MG63 (cell line): Measurements from ENCODE around the gene PPBP. TPM values are rescaled to one million over a fixed set of nuclear protein-coding genes. Genes with fewer than 3 reads are reported as not detected.
A peak's percentile ranks its signal among the peaks of the same experiment; 100 is the strongest.
"Not testable (repeated sequence)": the region's sequence is repeated elsewhere in the genome, so short reads cannot be mapped to it uniquely, and the experiment has no call there.

Experiments used
- DNase-seq: peaks from one replicate; pipeline ENCODE4 v3.0.0-alpha.2; 2020
- H3K27me3 ChIP-seq: fragments of 250-450 bp; sonication (Bioruptor Pico); 2 replicates; pipeline ENCODE4 v1.5.1; 2020; ENCODE audit warnings: mild to moderate bottlenecking, moderate library complexity
- H3K36me3 ChIP-seq: fragments of 250-450 bp; sonication (Bioruptor Pico); 2 replicates; pipeline ENCODE4 v1.5.1; 2020; ENCODE audit warnings: mild to moderate bottlenecking, moderate library complexity
- H3K4me3 ChIP-seq: fragments of 250-450 bp; sonication (Bioruptor Pico); 2 replicates; pipeline ENCODE4 v1.5.1; 2020; ENCODE audit warnings: mild to moderate bottlenecking, moderate library complexity
- H3K9me3 ChIP-seq: fragments of 250-450 bp; sonication (Bioruptor Pico); 2 replicates; pipeline ENCODE4 v1.5.1; 2020; ENCODE audit warnings: mild to moderate bottlenecking, moderate library complexity
- total RNA-seq: library from RNA; depleted of rRNA; stranded (reverse); fragments of >200 nt; shearing (Covaris generic); gene quantifications from 2 replicates; pipeline ENCODE4 v1.2.3, GENCODE V29; 2014; ENCODE audit warnings: low replicate concordance

PPBP gene
- total RNA-seq, 1 experiment from 2014 or later: not detected

- Histone ChIP-seq H3K4me3 (no peak overlapping the region), H3K36me3 (no peaks in the 10 kb centered on the region), H3K9me3 (peaks cover 8% of the 10 kb centered on the region; the same call in 1 of the 2 replicates), H3K27me3 (no peaks in the 10 kb centered on the region)
- no peak for DNase-seq
Measured at GRCh38 chr4:73970945-73971344, 17.0 kb downstream of the PPBP start.

GRCh38 chr4:73970011-73970410 lies 18.0 kb downstream of the PPBP start:
- no peak for DNase-seq
- Histone ChIP-seq H3K27me3 (no peaks in the 10 kb centered on the region), H3K9me3 (peaks cover 8% of the 10 kb centered on the region; the same call in 1 of the 2 replicates), H3K4me3 (no peak overlapping the region), H3K36me3 (no peaks in the 10 kb centered on the region)

DNA sequence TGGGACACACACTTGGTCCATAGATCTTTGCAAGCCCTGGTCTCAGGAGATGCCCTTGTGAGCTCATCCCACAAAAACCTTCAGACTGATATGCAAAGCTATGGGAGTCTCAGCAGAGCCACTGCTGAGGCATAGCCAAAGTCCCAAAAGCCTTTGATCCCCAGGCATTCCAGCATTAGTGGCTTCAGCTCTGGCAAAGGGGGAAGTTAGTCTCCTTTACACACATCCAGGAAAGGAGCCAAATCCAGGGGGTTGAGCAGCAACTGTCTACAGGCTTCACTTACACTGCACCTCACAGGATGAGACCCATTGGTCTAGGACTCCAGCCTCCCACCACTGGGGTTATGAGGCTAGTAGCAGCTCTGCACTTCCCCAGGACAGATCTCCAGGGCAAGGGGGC lies 20.1 kb downstream of the PPBP start:
- no peaks in the 10 kb centered on the region for H3K27me3 ChIP-seq
- H3K9me3 ChIP-seq: peaks cover 8% of the 10 kb centered on the region; the same call in 1 of the 2 replicates
- no peak for DNase-seq
- no peaks in the 10 kb centered on the region for H3K36me3 ChIP-seq
- H3K4me3 ChIP-seq: no peak overlapping the region

DNA sequence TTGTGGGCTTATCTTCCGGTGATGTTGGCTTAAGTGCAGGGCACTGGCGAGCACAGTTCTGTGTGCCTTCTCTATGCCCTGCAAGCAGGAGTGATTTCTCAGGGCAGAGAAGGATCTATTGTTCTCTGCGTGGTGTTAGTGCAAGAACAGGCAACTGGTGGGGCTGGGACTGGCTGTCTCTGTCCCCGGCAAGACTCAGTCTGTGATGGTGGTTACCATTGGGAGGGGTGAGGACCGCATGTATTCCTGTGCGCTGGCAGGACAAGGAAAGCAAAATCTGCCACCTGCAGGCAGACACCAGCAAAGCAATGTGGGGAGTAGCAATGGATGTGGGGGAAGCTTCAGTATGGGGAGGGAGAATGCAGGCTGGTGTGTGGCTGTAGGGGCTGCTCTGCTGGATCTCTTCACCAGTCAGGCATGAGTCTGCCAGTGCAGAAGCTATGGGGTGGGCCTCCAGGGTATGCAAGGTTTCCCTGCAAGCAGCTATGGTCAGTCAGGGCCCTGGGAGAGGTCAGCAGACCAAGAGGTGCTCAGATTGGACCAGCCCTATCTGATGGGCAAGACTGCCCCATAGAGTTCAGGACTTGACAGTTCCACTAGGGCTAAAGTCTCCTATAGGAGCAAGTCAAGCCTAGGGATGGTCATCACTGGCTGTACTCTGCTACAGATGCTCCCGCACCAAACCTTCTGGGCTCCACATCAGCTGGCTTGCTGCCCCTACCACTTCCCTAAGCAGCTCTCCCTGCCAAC lies 23.0 kb downstream of the PPBP start:
- Histone ChIP-seq H3K4me3 (no peak overlapping the region), H3K36me3 (no peaks in the 10 kb centered on the region), H3K9me3 (0 out of 2 replicates have a peak, but pooled peaks cover 2% of the 10 kb centered on the region), H3K27me3 (no peaks in the 10 kb centered on the region)
- DNase-seq: no peak

GRCh38 chr4:73962724-73963123 lies 25.3 kb downstream of the PPBP start:
- no peak for DNase-seq
- H3K36me3 ChIP-seq: no peaks in the 10 kb centered on the region
- 0 out of 2 replicates have a peak, but pooled peaks cover 2% of the 10 kb centered on the region for H3K9me3 ChIP-seq
- no peak overlapping the region for H3K4me3 ChIP-seq
- H3K27me3 ChIP-seq: no peaks in the 10 kb centered on the region

DNA sequence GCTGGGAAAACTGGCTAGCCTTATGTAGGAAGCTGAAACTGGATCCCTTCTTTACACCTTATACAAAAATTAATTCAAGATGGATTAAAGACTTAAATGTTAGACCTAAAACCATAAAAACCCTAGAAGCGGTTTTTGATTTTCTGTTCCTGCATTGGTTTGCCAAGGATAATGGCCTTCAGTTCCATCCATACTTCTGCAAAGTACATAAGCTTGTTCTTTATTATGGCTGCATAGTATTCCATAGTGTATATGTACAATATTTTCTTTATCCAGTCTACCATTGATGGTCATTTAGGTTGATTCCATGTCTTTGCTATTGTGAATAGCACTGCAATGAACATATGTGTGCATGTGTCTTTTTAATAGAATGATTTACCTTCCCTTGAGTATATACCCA lies 28.9 kb downstream of the PPBP start:
- not testable (repeated sequence) for DNase-seq, H3K27me3 ChIP-seq, H3K4me3 ChIP-seq, H3K9me3 ChIP-seq, H3K36me3 ChIP-seq

DNA sequence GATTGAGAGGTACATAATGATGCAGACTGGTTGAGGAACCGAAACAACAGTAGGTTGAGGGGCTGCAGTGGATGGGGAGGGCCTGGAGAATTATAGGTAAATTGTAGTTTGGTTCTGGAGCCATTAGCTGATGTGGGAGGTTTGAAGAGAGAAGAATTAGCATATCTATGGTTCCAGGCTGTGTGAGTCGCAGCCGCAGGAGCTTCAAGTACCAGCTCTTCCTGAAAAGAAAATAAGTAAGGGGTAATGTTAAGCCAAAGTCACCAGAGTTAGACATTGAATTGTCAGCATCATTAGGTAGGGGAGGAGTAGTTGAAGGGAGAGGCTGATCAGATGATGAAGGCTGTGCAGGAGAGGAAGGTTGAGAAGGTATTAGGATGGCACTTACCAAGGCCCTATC lies 35.6 kb downstream of the PPBP start:
- Histone ChIP-seq H3K27me3 (no peaks in the 10 kb centered on the region), H3K4me3 (no peak overlapping the region), H3K9me3 (no peaks in the 10 kb centered on the region), H3K36me3 (no peaks in the 10 kb centered on the region)
- no peak for DNase-seq

- not testable (repeated sequence) for H3K9me3 ChIP-seq, H3K27me3 ChIP-seq, DNase-seq, H3K36me3 ChIP-seq, H3K4me3 ChIP-seq
Measured at GRCh38 chr4:73950376-73950920, 37.5 kb downstream of the PPBP start.

- Histone ChIP-seq H3K36me3 (no peaks in the 10 kb centered on the region), H3K27me3 (no peaks in the 10 kb centered on the region), H3K4me3 (no peak overlapping the region), H3K9me3 (no peaks in the 10 kb centered on the region)
- DNase-seq: no peak
Measured at GRCh38 chr4:73948990-73949706, 38.8 kb downstream of the PPBP start.

- no peaks in the 10 kb centered on the region for H3K9me3 ChIP-seq
Measured at GRCh38 chr4:73948291-73948690, 39.7 kb downstream of the PPBP start.

DNA sequence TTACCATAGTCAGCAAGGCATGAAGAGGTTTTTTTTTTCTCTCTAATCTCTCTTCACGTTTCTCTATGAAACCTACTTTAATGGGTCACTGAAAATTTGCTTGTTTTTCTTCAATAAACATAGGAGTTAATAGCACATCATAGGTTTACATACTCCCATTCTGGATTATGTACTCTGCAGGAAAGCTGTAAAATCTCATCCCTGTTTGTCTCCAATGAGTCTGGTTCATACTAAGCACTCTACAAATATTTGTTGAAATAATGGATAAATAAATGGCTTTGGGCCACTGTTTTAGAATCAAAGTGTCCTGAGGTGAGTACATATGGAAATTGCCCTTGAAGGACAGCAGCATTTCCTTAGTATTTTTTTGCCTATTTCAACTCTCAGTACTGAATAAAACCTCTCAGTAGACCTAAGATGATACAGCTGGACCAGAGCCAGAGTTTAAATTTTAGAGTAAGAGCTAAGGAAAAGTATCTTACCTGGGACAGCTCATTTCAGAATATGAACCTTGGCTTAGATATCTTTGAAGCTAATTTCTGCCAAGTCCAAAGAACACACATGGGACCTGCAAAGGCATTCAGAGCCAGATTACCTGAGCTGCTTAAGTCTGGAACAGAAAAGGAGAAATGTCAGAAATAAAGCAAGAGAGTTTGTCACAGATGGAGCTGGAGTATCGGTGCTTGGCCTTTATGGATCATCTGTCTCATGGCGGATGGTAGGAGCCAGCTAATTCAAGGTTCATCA lies 40.6 kb downstream of the PPBP start:
- Histone ChIP-seq H3K27me3 (no peaks in the 10 kb centered on the region), H3K4me3 (no peak overlapping the region), H3K36me3 (no peaks in the 10 kb centered on the region), H3K9me3 (no peaks in the 10 kb centered on the region)
- DNase-seq: no peak

More at GRCh38 chr4:73948291-73948690, 39.7 kb downstream of the PPBP start:
- DNase-seq: no peak
- H3K4me3 ChIP-seq: no peak overlapping the region
- no peaks in the 10 kb centered on the region for H3K36me3 ChIP-seq
- H3K27me3 ChIP-seq: no peaks in the 10 kb centered on the region

DNA sequence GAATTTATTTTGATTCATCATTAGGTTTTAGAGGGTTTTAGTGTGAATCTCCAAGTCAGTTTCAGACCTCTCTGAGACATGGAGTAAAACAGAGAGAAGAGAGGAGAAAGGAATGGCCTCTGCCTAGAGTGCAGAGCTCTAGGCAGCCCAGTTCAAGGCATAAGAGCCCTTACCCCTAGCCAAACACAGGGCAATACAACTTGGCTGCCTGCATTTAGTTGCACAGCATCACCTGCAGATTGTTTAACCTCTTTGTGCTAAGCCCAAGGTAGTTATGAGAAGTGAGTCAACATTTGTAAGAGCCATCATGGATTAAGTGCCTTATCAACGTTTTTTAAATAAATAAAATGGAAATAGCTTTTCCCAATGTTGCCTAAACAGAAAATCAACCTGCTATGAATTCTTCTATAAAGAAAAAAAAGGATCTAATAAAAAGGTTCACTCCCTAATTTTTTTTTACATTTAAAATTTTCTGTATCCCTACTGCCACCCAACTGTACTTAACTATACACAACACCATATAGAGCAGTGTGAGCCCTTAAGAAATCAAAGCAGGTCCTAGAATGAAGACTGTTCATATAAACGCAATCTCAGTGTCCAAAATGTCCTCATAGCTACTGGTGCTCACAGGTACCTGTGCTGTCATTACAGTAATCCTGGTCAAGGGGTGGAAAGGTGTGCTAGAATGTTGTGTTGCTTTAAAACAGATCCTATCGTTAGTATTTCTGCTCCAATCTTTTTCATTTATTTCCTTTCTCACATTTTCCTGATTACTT lies 42.1 kb downstream of the PPBP start:
- H3K4me3 ChIP-seq: no peak overlapping the region
- no peaks in the 10 kb centered on the region for H3K36me3 ChIP-seq
- H3K9me3 ChIP-seq: no peaks in the 10 kb centered on the region
- no peak for DNase-seq
- no peaks in the 10 kb centered on the region for H3K27me3 ChIP-seq

DNA sequence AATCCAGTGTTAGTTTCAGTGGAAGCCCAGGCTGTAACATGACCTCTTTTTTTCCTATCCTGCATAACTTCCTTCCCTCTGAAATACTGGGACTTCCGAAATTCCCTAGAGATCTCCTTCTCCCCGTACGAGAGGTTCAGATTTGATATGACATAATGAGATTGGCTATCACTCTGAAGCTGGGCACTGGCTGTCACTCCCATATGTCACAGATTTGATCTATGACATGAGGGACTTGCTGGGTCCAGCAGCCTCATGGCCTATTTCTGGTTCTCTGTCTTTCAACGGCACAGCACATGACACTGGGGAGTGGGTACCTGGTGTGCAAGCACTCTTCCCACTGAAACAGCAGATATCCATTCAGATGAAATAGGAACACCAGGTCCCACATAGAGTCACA lies 42.9 kb downstream of the PPBP start:
- H3K36me3 ChIP-seq: no peaks in the 10 kb centered on the region
- H3K9me3 ChIP-seq: no peaks in the 10 kb centered on the region
- DNase-seq: no peak
- no peaks in the 10 kb centered on the region for H3K27me3 ChIP-seq
- no peak overlapping the region for H3K4me3 ChIP-seq

- peak; percentile 28 for DNase-seq
- Histone ChIP-seq H3K36me3 (no peaks in the 10 kb centered on the region), H3K27me3 (no peaks in the 10 kb centered on the region), H3K9me3 (no peaks in the 10 kb centered on the region), H3K4me3 (peak overlapping the region; percentile 28)
Measured at GRCh38 chr4:73944061-73944875, 43.7 kb downstream of the PPBP start.

DNA sequence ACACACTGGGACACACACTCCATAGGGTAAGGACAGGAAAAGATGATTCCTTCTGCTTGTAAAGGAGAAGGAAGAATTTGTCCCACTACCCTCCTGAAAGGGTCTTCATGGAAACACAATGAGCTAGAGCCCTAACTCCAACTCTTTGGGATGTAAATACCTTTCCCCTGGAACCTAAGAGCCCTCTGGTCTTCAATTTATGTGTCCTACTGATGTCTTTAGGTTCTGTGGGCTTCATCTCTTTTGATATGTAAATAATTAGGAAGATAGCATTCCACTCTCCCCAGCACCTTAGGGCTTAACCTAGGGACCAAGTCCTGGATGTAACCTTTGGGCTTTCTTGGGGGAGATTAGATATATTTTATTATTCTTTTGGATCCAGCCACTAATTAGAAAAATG lies 44.4 kb downstream of the PPBP start:
- Histone ChIP-seq H3K4me3 (no peak overlapping the region), H3K36me3 (no peaks in the 10 kb centered on the region), H3K27me3 (no peaks in the 10 kb centered on the region)

GRCh38 chr4:73936969-73937368 lies 51.0 kb downstream of the PPBP start:
- Histone ChIP-seq H3K36me3 (no peaks in the 10 kb centered on the region), H3K9me3 (no peaks in the 10 kb centered on the region), H3K4me3 (no peak overlapping the region), H3K27me3 (no peaks in the 10 kb centered on the region)
- DNase-seq: no peak

More for the DNA sequence above, 44.4 kb downstream of the PPBP start:
- DNase-seq: no peak
- no peaks in the 10 kb centered on the region for H3K9me3 ChIP-seq
